ENCODE data around the gene EVX2.

EVX2 gene

GRCh38 chr2:176066645-176067588 lies 16.8 kb downstream of the EVX2 start:
- DNase-seq (ENCODE audit: low read depth): no peak

- DNase-seq (ENCODE audit: low read depth): no peak
These were observed 19.8 kb downstream of the EVX2 start for GRCh38 chr2:176063958-176064357.

- no peak for DNase-seq (ENCODE audit: low read depth)
These were observed 27.4 kb downstream of the EVX2 start for GRCh38 chr2:176056406-176056805.

DNA sequence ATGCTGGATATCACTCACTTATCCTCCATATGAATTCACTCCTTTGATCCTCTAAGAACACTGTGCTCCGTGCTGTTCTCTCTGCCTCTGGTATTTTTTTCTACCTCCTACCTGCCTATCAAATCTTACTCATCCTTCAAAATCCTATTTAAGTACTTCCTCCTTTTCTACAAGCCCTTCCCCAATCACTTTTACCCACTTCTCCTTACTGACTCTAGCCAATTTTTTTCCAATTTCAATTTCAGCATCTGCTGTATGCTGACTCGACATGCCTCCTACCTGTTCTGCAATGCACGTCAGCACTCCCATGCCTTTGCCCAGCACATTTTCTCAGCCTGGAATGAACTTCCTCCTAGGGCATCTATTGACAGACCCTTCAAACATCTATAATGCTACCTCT lies 44.4 kb downstream of the EVX2 start:
- no peak for DNase-seq (ENCODE audit: low read depth)

GRCh38 chr2:176038694-176039093 lies 45.1 kb downstream of the EVX2 start:
- no peak for DNase-seq (ENCODE audit: low read depth)

DNA sequence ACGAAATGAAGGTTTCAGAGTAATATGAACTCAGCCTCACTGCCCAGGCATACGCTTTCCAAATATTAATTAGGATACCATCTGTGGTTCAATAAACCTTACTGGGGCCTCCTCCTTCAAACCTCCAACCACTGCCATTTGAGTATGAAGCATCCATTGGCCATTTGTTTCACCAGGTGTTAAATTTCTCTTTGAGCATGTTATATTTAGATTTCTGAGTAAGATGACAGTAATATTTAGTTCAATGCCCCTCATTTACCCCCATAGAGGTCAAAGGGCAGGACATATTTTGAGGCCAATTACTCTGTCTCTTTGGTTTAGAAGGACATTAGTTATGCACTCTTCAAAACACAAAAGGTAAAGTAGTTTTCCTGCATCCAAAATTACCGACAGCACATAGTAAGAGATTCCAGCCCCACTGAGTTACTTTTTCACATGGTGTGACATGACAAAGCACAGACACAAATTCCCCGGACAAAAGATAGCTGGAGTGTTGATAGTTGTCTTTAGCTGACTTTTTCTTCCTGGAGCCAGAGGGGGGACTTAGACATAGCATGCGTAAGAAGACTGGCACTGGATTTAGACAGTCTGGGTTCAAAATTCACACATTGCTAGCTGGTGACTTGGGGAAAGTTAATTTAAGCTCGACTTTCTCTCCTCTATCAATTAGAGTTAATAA lies 48.6 kb downstream of the EVX2 start:
- no peak for DNase-seq (ENCODE audit: low read depth)

DNA sequence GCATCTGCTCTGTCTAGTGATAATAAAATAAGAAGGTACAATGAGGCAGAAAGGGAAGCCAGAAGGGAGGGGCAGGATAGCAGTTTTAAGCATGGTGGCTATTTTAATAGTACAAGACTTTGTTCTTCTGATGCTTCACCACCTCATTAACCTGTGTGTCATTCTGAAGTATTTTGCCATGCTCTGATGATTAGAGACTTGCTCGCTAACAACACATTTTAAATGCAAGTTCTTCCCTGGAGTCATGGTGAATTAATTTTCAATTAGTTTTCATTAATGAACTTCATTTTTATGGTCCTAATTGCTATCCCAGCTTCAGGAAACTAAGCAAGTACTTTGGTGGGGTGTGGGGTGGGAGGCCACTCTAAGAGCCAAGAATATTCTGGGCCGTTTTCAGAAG lies 56.0 kb downstream of the EVX2 start:
- DNase-seq (ENCODE audit: low read depth): no peak
